ENCODE results near the gene WIZ. TPM values are rescaled to one million over a fixed set of nuclear protein-coding genes. Genes with fewer than 3 reads are reported as not detected.

The WIZ gene
- polyA plus RNA-seq, 4 donors = 23.7 to 47.6 (median 38.8) TPM

DNA sequence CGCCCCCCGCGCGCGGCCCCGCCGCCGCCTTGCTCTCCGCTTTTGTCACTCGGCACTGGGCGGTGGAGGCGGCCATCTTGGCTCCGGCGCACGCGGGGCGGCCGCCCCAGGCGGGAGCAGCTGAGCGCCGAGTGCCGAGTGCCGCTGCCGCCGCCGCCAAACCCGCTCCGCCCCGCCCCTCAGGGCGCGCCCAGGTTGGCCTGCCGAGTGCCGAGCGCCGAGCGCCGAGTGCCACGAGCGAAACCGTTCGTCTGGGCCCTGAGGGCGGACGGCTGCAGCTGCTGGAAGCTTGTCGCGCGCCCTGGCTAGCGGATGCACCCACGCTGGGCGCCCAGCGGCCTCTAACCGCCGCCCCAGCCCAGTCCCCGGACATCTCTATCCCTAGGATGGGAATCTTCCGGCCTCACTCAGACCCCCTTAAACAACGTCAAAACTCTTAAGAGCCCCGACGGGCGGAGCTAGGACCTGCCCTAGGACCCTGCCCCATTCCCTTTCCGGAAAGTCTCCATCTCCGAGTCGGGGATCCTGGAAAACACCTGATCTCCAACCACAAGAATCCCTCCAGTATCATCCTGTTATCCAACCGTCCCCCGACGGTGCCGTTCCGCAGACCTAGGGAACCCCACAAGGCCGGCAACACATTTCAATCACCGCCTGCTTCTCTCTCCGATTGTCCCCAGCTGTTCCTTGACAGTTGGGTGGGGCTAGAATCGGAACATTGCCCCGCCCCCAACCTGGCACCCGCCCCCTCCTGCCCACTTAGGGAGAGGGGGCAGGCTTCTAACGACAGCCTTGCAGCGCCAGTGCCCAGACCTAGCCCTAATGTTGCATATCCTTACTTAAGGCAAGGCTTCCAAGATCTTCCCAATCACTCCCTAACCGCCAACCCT is 16.9 kb downstream of the WIZ start:
- DNase-seq (ENCODE audit: low read depth in 4 of 4, low spot score in 2 of 4) = peak; percentile 58 to 86 (median 72)

DNA sequence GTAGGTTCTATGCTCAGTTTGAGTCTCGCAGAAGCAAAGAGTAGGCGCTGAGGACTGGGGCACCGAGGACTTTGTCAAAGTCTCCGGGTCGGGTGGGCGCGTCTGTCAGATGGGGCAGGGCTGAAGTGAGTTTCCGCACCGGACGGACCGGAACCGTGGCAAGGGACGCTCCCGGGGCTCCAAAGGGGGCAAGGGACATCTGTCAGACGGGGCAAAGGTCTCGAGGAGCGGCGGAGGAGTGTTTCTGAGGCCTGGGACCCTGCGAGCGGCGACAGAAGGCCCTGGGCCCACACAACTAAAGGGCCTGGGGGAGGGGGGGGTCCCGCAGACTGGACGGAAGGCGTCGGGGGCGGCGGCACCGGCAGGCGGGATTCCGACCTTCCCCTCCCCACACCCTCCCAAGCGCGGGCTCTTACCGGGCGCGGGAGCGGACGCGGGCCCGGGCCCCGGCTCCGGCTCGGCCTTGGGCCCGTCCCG is 17.7 kb downstream of the WIZ start:
- no peak for DNase-seq (ENCODE audit: low read depth in 4 of 4, low spot score in 2 of 4)

DNA sequence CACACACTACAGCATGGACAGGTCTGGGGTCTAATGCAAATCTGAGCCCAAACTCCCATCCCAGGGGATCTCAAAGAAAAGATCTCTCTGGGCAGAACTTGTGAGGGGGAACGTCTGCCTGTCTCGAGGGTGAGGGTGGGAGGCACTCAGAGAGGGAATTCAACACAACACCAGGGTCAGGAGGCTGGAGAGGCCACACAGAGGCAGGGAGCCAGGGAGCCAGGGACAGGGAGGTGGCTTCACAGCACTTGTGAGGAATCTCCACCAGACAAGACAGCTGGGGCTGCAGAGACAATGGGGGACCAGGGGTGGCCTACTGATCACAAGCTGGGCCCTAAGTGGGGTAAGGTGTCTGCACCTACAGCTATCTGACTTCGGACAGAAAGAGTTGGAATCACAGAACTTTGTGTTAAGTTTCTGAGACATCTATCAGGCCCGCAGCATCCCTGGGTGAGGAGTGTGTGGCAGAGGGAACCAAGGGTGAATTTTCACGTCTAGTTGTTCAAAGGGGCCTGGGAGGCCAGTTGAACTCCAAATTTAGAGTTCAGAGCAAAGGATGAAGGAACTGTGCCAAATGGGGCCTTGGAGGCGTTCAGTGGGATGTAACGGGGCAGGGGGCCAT is 18.2 kb downstream of the WIZ start:
- no peak for DNase-seq (ENCODE audit: low read depth in 4 of 4, low spot score in 2 of 4)

GRCh38 chr19:15430526-15431120 is 19.1 kb downstream of the WIZ start:
- DNase-seq (ENCODE audit: low read depth in 4 of 4, low spot score in 2 of 4) = no peak

- no peak for DNase-seq (ENCODE audit: low read depth in 4 of 4, low spot score in 2 of 4)
These were observed 19.8 kb downstream of the WIZ start for GRCh38 chr19:15429825-15430467.

DNA sequence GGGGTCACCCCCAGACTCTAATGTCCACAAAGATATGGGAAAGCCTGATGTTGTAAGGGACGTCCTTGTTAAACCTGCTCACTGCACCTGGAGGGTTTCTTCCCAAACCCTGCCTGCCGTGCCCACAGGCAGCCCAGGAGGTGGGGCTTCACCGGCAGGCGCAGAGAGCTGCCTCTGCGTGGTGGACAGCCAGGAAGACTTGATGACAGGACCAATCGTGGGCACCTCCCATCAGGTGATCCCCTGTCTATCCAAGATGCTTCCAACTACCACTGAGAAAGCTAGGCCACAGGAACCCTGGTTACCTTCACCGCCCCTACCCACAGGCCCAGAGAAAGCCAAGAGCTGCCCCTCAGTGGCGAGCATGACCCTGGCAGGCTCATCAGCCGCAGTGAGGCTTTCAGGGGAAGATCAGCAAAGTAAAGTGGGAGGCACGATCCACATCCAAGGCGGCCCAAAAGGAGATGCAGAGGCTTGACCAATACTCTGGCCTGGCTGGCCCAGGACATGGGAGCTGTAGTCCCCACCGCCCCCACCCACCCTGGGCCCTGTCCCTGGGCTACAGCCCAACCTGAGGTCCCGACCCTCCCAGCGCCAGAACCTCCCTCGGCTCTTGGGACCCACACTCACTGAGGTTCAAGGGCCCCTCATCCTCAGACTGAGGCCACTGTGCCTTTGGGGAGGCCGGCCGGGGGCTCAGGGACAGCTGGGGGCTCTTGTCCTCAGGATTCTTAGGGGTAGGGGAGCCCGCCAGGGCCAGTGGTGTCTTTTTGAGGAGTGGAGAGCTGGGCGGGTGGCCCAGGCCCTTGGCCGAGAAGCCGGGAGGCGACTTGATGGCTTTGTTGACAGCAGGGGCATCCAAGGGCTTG is 20.6 kb downstream of the WIZ start:
- no peak for DNase-seq (ENCODE audit: low read depth in 4 of 4, low spot score in 2 of 4)

- DNase-seq (ENCODE audit: low read depth in 4 of 4, low spot score in 2 of 4) = no peak
These were observed 21.7 kb downstream of the WIZ start for GRCh38 chr19:15427991-15428471.

GRCh38 chr19:15427350-15427700 is 22.4 kb downstream of the WIZ start:
- no peak for DNase-seq (ENCODE audit: low read depth in 4 of 4, low spot score in 2 of 4)

GRCh38 chr19:15426485-15427349 is 23.0 kb downstream of the WIZ start:
- no peak for DNase-seq (ENCODE audit: low read depth in 4 of 4, low spot score in 2 of 4)

DNA sequence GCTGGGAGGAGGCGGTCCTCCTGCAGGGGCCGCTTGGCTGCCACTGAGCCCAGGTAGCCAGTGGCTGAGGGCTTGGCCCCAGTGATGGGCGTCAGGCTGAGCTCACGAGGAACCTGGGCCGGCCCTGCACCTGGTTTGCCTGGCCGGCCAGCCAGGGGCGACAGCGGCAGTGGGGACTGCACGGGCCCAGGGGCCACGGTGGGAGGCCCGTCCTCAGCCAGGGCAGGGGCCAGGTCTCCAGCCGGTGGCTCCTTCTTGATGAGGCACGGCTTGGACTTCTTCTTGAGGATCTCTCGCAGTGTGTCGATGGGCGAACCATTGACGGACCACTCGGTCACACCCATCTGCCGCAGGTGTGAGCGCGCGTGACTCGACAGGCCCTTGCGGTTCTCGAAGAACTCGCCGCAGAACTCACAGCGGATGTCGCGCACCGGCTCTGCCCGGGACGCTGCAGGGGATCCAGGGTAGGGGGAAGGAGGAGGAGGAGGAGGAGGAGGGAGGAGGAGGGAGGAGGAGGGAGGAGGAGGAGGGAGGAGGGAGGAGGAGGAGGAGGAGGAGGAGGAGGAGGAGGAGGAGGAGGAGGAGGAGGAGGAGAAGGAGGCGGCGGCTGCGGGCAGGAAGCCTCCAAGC is 24.3 kb downstream of the WIZ start:
- DNase-seq (ENCODE audit: low read depth in 4 of 4, low spot score in 2 of 4) = no peak

GRCh38 chr19:15424692-15425272 is 25.0 kb downstream of the WIZ start:
- no peak for DNase-seq (ENCODE audit: low read depth in 4 of 4, low spot score in 2 of 4)

DNA sequence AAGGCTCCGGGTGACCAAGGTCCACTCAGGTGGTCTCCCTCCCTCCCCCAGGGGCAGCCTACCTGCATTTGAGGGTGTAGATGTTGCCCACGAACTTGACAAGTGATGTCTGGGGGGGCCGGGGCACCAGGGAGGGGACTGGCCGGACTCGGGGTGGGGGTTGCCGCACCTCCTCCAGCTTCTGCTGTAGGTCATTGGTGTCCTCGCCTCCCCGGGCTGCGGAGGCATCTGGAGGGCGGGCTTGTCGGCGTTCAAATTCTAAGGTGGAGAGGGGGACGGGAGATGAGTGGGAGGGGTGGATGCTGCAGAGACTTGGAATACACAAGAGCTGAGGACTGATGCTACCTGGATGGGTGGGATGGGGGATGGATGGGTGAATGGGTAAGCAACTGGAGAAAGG is 25.6 kb downstream of the WIZ start:
- no peak for DNase-seq (ENCODE audit: low read depth in 4 of 4, low spot score in 2 of 4)

- DNase-seq (ENCODE audit: low read depth in 4 of 4, low spot score in 2 of 4) = no peak
These were observed 26.6 kb downstream of the WIZ start for GRCh38 chr19:15423130-15423529.

DNA sequence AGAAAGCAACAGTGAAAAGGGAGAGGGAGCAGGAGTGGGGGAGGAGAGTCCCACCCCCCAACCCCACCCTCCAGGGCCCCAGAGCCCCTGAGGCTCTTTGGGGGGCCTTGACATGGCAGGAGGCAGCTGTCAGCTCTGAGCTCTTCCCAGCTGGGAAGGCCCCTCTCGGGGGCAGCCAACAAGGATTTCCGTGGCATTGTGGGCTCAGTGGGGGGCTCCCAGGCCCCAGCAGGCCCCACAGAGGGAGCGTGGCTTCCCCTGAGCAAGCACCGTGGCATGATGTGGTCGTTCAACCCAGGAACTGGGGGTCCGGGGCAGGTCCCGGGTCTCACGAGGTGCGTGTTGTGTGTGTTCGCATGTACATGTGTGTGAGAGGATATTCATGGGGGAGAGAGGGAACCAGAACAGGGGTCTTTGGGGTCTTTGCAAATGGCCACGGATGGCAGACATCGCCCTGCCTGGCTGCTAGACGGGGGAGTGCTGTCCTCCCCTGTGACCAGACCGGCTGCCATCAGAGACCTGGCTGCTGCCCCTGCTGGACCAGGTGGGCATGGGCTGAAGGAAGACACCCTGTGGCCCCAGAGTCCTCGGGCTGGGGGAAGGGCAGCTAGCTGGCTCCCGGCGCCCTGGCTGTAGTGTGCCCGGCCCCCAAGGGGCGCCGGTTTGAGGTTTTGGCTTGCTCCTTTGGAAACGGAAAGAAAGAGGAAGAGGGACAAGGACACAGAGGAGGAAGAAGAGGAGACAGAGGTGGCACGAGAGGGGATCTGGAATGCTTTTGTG is 27.3 kb downstream of the WIZ start:
- no peak for DNase-seq (ENCODE audit: low read depth in 4 of 4, low spot score in 2 of 4)

GRCh38 chr19:15421721-15422260 is 28.0 kb downstream of the WIZ start:
- DNase-seq (ENCODE audit: low read depth in 4 of 4, low spot score in 2 of 4) = no peak

DNA sequence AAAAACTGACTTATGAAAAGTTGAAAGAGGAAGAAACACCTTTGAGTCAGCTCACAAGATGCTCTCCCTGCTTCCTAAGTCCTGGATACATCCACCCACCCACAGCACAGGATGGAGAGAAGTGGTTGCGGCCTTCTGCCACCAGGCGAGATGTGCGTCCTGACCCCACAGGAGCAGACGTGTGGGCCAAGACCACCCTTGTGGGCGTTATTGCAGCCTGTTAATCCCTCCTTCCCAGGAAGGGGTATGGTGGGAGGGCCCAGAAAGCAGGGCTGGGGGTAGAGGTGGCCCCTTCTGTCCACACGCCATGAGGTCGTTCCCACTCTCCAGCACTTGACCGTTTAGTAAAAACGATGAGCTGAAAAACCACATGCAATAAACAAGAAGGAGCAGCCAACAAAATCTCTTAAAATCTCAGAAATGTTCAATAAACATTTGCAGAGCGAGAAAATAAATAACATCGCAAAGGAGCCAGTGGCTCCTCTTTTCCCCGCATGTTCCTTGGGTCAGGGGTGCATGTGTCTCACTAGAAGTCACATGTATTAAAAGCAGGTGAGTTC is 28.5 kb downstream of the WIZ start:
- DNase-seq (ENCODE audit: low read depth in 4 of 4, low spot score in 2 of 4) = no peak
